ENCODE results near the gene CABCOCO1. TPM values are rescaled to one million over a fixed set of nuclear protein-coding genes. Genes with fewer than 3 reads are reported as not detected.
"Not testable (repeated sequence)": the region's sequence is repeated elsewhere in the genome, so short reads cannot be mapped to it uniquely, and the experiment has no call there.

The CABCOCO1 gene
- total RNA-seq, 1 donor from 2014 or later = 0.28 TPM

- Mint-ChIP-seq H3K9me3 (ENCODE audit: unreplicated experiment) (no peaks in the 10 kb centered on the region), H3K27me3 (ENCODE audit: unreplicated experiment) (no peaks in the 10 kb centered on the region), H3K36me3 (ENCODE audit: low read depth, unreplicated experiment) (no peaks in the 10 kb centered on the region), H3K27ac (ENCODE audit: unreplicated experiment) (no peak overlapping the region), H3K4me1 (ENCODE audit: unreplicated experiment) (peaks cover 10% of the 10 kb centered on the region), H3K4me3 (ENCODE audit: unreplicated experiment) (no peak overlapping the region)
- TF ChIP-seq CTCF (IDR thresholded peaks at IDR 0.05; ENCODE audit: unreplicated experiment) = no peak
- no peak for DNase-seq (ENCODE audit: low spot score)
Measured at GRCh38 chr10:61735882-61736281, 73.2 kb downstream of the CABCOCO1 start.

- H3K4me1 Mint-ChIP-seq (ENCODE audit: unreplicated experiment) = peaks cover 10% of the 10 kb centered on the region
- not testable (repeated sequence) for H3K36me3 Mint-ChIP-seq (ENCODE audit: low read depth, unreplicated experiment); H3K4me3 Mint-ChIP-seq (ENCODE audit: unreplicated experiment); H3K9me3 Mint-ChIP-seq (ENCODE audit: unreplicated experiment); H3K27ac Mint-ChIP-seq (ENCODE audit: unreplicated experiment); DNase-seq (ENCODE audit: low spot score); H3K27me3 Mint-ChIP-seq (ENCODE audit: unreplicated experiment)
Measured at GRCh38 chr10:61737455-61737854, 74.7 kb downstream of the CABCOCO1 start.

- no peaks in the 10 kb centered on the region for H3K4me1 Mint-ChIP-seq (ENCODE audit: unreplicated experiment)
- H3K9me3 Mint-ChIP-seq (ENCODE audit: unreplicated experiment) = no peaks in the 10 kb centered on the region
- H3K4me3 Mint-ChIP-seq (ENCODE audit: unreplicated experiment) = no peak overlapping the region
- no peak for TF ChIP-seq CTCF (IDR thresholded peaks at IDR 0.05; ENCODE audit: unreplicated experiment)
- no peak for DNase-seq (ENCODE audit: low spot score)
- H3K27me3 Mint-ChIP-seq (ENCODE audit: unreplicated experiment) = no peaks in the 10 kb centered on the region
- no peak overlapping the region for H3K27ac Mint-ChIP-seq (ENCODE audit: unreplicated experiment)
- no peaks in the 10 kb centered on the region for H3K36me3 Mint-ChIP-seq (ENCODE audit: low read depth, unreplicated experiment)
Measured at GRCh38 chr10:61742812-61743211, 80.1 kb downstream of the CABCOCO1 start.

GRCh38 chr10:61744469-61744868, 81.7 kb downstream of the CABCOCO1 start:
- Mint-ChIP-seq H3K27me3 (ENCODE audit: unreplicated experiment) (no peaks in the 10 kb centered on the region), H3K27ac (ENCODE audit: unreplicated experiment) (no peak overlapping the region), H3K9me3 (ENCODE audit: unreplicated experiment) (no peaks in the 10 kb centered on the region), H3K36me3 (ENCODE audit: low read depth, unreplicated experiment) (no peaks in the 10 kb centered on the region), H3K4me3 (ENCODE audit: unreplicated experiment) (no peak overlapping the region), H3K4me1 (ENCODE audit: unreplicated experiment) (no peaks in the 10 kb centered on the region)
- TF ChIP-seq CTCF (IDR thresholded peaks at IDR 0.05; ENCODE audit: unreplicated experiment) = peak; percentile 23
- DNase-seq (ENCODE audit: low spot score) = no peak

GRCh38 chr10:61746377-61746776, 83.6 kb downstream of the CABCOCO1 start:
- DNase-seq (ENCODE audit: low spot score) = no peak
- Mint-ChIP-seq H3K36me3 (ENCODE audit: low read depth, unreplicated experiment) (no peaks in the 10 kb centered on the region), H3K27ac (ENCODE audit: unreplicated experiment) (no peak overlapping the region), H3K4me3 (ENCODE audit: unreplicated experiment) (no peak overlapping the region), H3K9me3 (ENCODE audit: unreplicated experiment) (no peaks in the 10 kb centered on the region), H3K4me1 (ENCODE audit: unreplicated experiment) (no peaks in the 10 kb centered on the region), H3K27me3 (ENCODE audit: unreplicated experiment) (no peaks in the 10 kb centered on the region)
- TF ChIP-seq CTCF (IDR thresholded peaks at IDR 0.05; ENCODE audit: unreplicated experiment) = no peak

- Mint-ChIP-seq H3K4me3 (ENCODE audit: unreplicated experiment) (no peak overlapping the region), H3K9me3 (ENCODE audit: unreplicated experiment) (no peaks in the 10 kb centered on the region), H3K27ac (ENCODE audit: unreplicated experiment) (no peak overlapping the region), H3K36me3 (ENCODE audit: low read depth, unreplicated experiment) (no peaks in the 10 kb centered on the region), H3K27me3 (ENCODE audit: unreplicated experiment) (no peaks in the 10 kb centered on the region), H3K4me1 (ENCODE audit: unreplicated experiment) (peaks cover 5% of the 10 kb centered on the region)
- no peak for DNase-seq (ENCODE audit: low spot score)
- TF ChIP-seq CTCF (IDR thresholded peaks at IDR 0.05; ENCODE audit: unreplicated experiment) = no peak
Measured at GRCh38 chr10:61747307-61747706, 84.6 kb downstream of the CABCOCO1 start.

Data from endothelial cell (in vitro differentiated cells).